ENCODE results near the gene AFDN. TPM values are rescaled to one million over a fixed set of nuclear protein-coding genes. Genes with fewer than 3 reads are reported as not detected.

The AFDN gene
- total RNA-seq, 1 donor from 2014 or later: 102 TPM

DNA sequence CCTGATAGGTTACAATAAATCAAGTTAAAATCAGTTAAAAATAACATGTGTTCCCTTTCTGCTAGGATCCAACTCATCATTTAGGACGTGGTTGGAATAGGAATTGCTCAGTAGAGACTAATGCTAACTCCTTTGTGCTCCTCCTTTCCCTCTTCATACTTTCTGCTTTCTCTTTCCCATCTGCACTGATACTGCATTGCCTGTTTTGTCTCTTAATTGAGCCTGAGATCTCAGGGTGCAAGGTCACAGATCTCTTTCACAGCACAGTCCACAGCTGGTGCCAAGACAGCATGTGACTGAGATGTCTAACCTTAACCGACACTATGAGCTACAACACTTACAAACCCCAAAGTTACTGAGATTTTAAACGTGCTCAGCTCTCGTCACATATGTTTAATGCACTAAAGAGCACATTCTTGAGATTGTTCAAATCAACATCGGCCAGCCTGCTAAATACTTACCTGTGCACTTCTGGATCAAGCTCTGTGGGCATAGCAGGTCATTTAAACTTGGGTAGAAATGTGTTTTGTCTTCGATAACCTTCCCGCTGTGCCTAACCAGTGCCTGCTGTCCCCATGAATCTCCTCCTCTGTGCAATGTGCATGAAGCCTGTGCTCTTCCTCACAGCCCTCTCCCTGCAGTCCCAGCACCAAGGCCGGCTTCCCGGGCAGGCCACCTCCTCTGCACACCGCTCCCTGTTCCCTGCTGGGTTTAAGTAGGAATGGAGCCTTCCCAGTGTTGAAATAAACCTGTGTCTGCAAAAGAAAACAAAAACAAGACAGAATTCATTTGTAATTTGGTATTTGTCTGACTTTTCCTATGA, 39.6 kb upstream of the AFDN start:
- Mint-ChIP-seq H3K9me3 (ENCODE audit: unreplicated experiment) (no peaks in the 10 kb centered on the region), H3K27ac (ENCODE audit: unreplicated experiment) (no peak overlapping the region), H3K27me3 (ENCODE audit: low read depth, unreplicated experiment) (peaks cover 12% of the 10 kb centered on the region), H3K36me3 (ENCODE audit: low read depth, unreplicated experiment) (no peaks in the 10 kb centered on the region), H3K4me3 (ENCODE audit: unreplicated experiment) (no peak overlapping the region), H3K4me1 (ENCODE audit: low read depth, unreplicated experiment) (peaks cover 2% of the 10 kb centered on the region)
- Histone ChIP-seq H3K9ac (ENCODE audit: low read length) (no peak overlapping the region), H3K27ac (ENCODE audit: low read depth, low read length) (no peak overlapping the region), H3K9me3 (ENCODE audit: insufficient read depth, low read depth, low read length) (no peaks in the 10 kb centered on the region), H3K4me3 (ENCODE audit: insufficient read depth, low read depth, low read length) (no peak overlapping the region), H3K4me1 (ENCODE audit: insufficient read depth, low read length) (no peaks in the 10 kb centered on the region), H3K4me2 (ENCODE audit: low read length) (no peak overlapping the region), H3K36me3 (ENCODE audit: insufficient read depth, low read length) (no peaks in the 10 kb centered on the region), H3K27me3 (ENCODE audit: insufficient read depth, low read length) (peaks cover 3% of the 10 kb centered on the region), H2AFZ (ENCODE audit: low read depth, low read length) (no peak overlapping the region), H4K20me1 (ENCODE audit: insufficient read depth, low read length) (no peaks in the 10 kb centered on the region), H3K79me2 (ENCODE audit: insufficient read depth, low read length) (no peaks in the 10 kb centered on the region)
- TF ChIP-seq, protein P1, sequence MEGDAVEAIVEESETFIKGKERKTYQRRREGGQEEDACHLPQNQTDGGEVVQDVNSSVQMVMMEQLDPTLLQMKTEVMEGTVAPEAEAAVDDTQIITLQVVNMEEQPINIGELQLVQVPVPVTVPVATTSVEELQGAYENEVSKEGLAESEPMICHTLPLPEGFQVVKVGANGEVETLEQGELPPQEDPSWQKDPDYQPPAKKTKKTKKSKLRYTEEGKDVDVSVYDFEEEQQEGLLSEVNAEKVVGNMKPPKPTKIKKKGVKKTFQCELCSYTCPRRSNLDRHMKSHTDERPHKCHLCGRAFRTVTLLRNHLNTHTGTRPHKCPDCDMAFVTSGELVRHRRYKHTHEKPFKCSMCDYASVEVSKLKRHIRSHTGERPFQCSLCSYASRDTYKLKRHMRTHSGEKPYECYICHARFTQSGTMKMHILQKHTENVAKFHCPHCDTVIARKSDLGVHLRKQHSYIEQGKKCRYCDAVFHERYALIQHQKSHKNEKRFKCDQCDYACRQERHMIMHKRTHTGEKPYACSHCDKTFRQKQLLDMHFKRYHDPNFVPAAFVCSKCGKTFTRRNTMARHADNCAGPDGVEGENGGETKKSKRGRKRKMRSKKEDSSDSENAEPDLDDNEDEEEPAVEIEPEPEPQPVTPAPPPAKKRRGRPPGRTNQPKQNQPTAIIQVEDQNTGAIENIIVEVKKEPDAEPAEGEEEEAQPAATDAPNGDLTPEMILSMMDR (IDR thresholded peaks at IDR 0.05; ENCODE audit: insufficient read depth, low read depth, low read length): no peak
- TF ChIP-seq EZH2 (IDR thresholded peaks at IDR 0.05; ENCODE audit: insufficient read depth, low read length): no peak
- no peak for FAIRE-seq
- no peak for DNase-seq (ENCODE audit: low read depth)

DNA sequence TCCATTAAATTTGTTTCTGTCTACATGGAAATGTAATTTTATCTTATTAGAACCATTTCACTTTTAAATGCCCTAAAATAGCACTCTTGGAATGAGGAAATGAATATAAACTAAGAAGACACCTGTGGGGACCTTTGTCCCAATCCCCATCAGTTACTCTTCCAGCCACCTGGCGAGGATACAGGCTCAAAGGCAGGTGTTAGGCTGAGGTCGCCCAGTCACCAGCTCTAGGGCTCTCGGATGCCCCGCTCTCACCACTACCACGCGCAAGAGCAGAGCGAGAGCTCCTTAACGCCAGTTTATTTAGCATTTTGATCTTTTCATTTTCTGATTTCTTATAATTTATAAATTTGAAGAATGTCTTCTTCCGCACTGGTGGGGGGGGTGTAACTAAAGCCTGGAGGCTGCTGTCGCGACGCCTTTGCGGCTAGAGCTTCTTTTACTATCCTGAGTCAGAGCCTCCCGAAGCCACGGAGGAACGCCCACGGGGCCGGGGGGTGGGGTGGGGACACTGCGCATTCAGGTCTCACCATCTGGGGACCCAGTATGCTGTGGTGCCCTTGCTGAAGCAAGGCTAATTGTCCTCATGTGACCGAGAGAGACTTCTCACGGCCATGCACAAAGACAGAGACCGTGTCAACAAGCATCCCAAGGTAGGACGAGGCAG, 38.7 kb upstream of the AFDN start:
- H3K36me3 ChIP-seq (ENCODE audit: insufficient read depth, low read length): no peaks in the 10 kb centered on the region
- peaks cover 7% of the 10 kb centered on the region for H3K4me1 Mint-ChIP-seq (ENCODE audit: low read depth, unreplicated experiment)
- no peak for DNase-seq (ENCODE audit: low read depth)
- no peak overlapping the region for H3K27ac Mint-ChIP-seq (ENCODE audit: unreplicated experiment)
- TF ChIP-seq EZH2 (IDR thresholded peaks at IDR 0.05; ENCODE audit: insufficient read depth, low read length): no peak
- TF ChIP-seq, protein P1 (IDR thresholded peaks at IDR 0.05; ENCODE audit: insufficient read depth, low read depth, low read length): no peak
- H3K79me2 ChIP-seq (ENCODE audit: insufficient read depth, low read length): no peaks in the 10 kb centered on the region
- H3K4me3 ChIP-seq (ENCODE audit: insufficient read depth, low read depth, low read length): no peak overlapping the region
- no peak overlapping the region for H2AFZ ChIP-seq (ENCODE audit: low read depth, low read length)
- peaks cover 5% of the 10 kb centered on the region for H3K27me3 ChIP-seq (ENCODE audit: insufficient read depth, low read length)
- H3K4me2 ChIP-seq (ENCODE audit: low read length): no peak overlapping the region
- no peak overlapping the region for H3K9ac ChIP-seq (ENCODE audit: low read length)
- peaks cover 5% of the 10 kb centered on the region for H3K27me3 Mint-ChIP-seq (ENCODE audit: low read depth, unreplicated experiment)
- no peaks in the 10 kb centered on the region for H3K36me3 Mint-ChIP-seq (ENCODE audit: low read depth, unreplicated experiment)
- H3K9me3 Mint-ChIP-seq (ENCODE audit: unreplicated experiment): no peaks in the 10 kb centered on the region
- H3K27ac ChIP-seq (ENCODE audit: low read depth, low read length): no peak overlapping the region
- no peak for FAIRE-seq
- H3K4me1 ChIP-seq (ENCODE audit: insufficient read depth, low read length): no peaks in the 10 kb centered on the region
- H4K20me1 ChIP-seq (ENCODE audit: insufficient read depth, low read length): no peaks in the 10 kb centered on the region
- H3K9me3 ChIP-seq (ENCODE audit: insufficient read depth, low read depth, low read length): no peaks in the 10 kb centered on the region
- H3K4me3 Mint-ChIP-seq (ENCODE audit: unreplicated experiment): no peak overlapping the region

DNA sequence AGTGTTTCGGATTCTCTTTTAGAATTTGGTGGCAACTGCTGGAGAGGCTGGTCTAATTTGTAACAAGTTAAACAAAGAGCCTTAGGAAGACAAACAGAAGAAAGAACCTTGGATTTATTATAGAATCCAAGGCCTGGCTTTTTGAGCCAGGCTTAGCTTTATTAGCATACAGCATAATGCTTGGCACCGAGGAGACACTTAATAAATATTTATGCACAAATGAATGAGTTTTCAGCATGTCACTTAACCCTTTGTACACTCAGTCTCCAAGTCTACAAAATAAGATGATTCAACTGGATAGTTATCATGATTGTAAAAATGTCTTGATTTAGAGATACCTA, 38.2 kb upstream of the AFDN start:
- TF ChIP-seq, protein P1 (IDR thresholded peaks at IDR 0.05; ENCODE audit: insufficient read depth, low read depth, low read length): no peak
- TF ChIP-seq EZH2 (IDR thresholded peaks at IDR 0.05; ENCODE audit: insufficient read depth, low read length): no peak
- Histone ChIP-seq H3K9ac (ENCODE audit: low read length) (no peak overlapping the region), H3K9me3 (ENCODE audit: insufficient read depth, low read depth, low read length) (no peaks in the 10 kb centered on the region), H3K27ac (ENCODE audit: low read depth, low read length) (no peak overlapping the region), H4K20me1 (ENCODE audit: insufficient read depth, low read length) (no peaks in the 10 kb centered on the region), H3K4me1 (ENCODE audit: insufficient read depth, low read length) (no peaks in the 10 kb centered on the region), H3K79me2 (ENCODE audit: insufficient read depth, low read length) (no peaks in the 10 kb centered on the region), H2AFZ (ENCODE audit: low read depth, low read length) (no peak overlapping the region), H3K4me3 (ENCODE audit: insufficient read depth, low read depth, low read length) (no peak overlapping the region), H3K27me3 (ENCODE audit: insufficient read depth, low read length) (peaks cover 5% of the 10 kb centered on the region), H3K4me2 (ENCODE audit: low read length) (no peak overlapping the region), H3K36me3 (ENCODE audit: insufficient read depth, low read length) (no peaks in the 10 kb centered on the region)
- Mint-ChIP-seq H3K4me1 (ENCODE audit: low read depth, unreplicated experiment) (peaks cover 13% of the 10 kb centered on the region), H3K36me3 (ENCODE audit: low read depth, unreplicated experiment) (no peaks in the 10 kb centered on the region), H3K9me3 (ENCODE audit: unreplicated experiment) (no peaks in the 10 kb centered on the region), H3K27ac (ENCODE audit: unreplicated experiment) (no peak overlapping the region), H3K27me3 (ENCODE audit: low read depth, unreplicated experiment) (peaks cover 3% of the 10 kb centered on the region), H3K4me3 (ENCODE audit: unreplicated experiment) (no peak overlapping the region)
- DNase-seq (ENCODE audit: low read depth) (no peak), FAIRE-seq (no peak)

Data from astrocyte (in vitro differentiated cells and primary cell).